Stimulated activated CD4-positive, alpha-beta T cell treated with anti-CD3 and anti-CD28 coated beads, Interleukin-12 subunit alpha, Interleukin-12 subunit beta, amount 100 ng/mL, for 24 hours (primary cell): ENCODE measurements around the gene RASL10A.
"Not testable (repeated sequence)": the region's sequence is repeated elsewhere in the genome, so short reads cannot be mapped to it uniquely, and the experiment has no call there.

ENCODE experiments used
- DNase-seq, 2 experiments: peaks; one replicate each; pipeline ENCODE4 v3.0.0-alpha.2; 2020; ENCODE audit warnings: low read depth in 2 of 2

Gene RASL10A

GRCh38 chr22:29315286-29316140, at the start of gene RASL10A:
Gene RASL10A, minus strand, starts transcription at chr22:29315697. Its CDS starts 451 bp downstream, at chr22:29315246.
- DNase-seq = no peak

- DNase-seq = no peak
Measured at GRCh38 chr22:29359469-29359868, 44.0 kb upstream of the RASL10A start.

- not testable (repeated sequence) for DNase-seq
Measured at GRCh38 chr22:29357193-29357890, 41.8 kb upstream of the RASL10A start.

GRCh38 chr22:29353860-29354259, 38.4 kb upstream of the RASL10A start:
- DNase-seq = no peak

- no peak for DNase-seq
Measured at GRCh38 chr22:29353286-29353685, 37.8 kb upstream of the RASL10A start.

GRCh38 chr22:29352778-29353177, 37.3 kb upstream of the RASL10A start:
- no peak for DNase-seq

- no peak for DNase-seq
Measured at GRCh38 chr22:29351891-29352290, 36.4 kb upstream of the RASL10A start.

GRCh38 chr22:29351042-29351441, 35.5 kb upstream of the RASL10A start:
- DNase-seq = no peak

- DNase-seq = no peak
Measured at GRCh38 chr22:29348956-29349355, 33.5 kb upstream of the RASL10A start.

GRCh38 chr22:29348041-29348440, 32.5 kb upstream of the RASL10A start:
- DNase-seq = no peak

- DNase-seq = no peak
Measured at GRCh38 chr22:29346659-29347058, 31.2 kb upstream of the RASL10A start.

GRCh38 chr22:29345932-29346331, 30.4 kb upstream of the RASL10A start:
- DNase-seq = no peak

GRCh38 chr22:29344889-29345288, 29.4 kb upstream of the RASL10A start:
- DNase-seq = not testable (repeated sequence)

GRCh38 chr22:29344137-29344536, 28.6 kb upstream of the RASL10A start:
- no peak for DNase-seq

- DNase-seq = no peak
Measured at GRCh38 chr22:29343313-29343805, 27.9 kb upstream of the RASL10A start.

- DNase-seq = no peak
Measured at GRCh38 chr22:29342577-29343312, 27.2 kb upstream of the RASL10A start.

GRCh38 chr22:29342177-29342576, 26.7 kb upstream of the RASL10A start:
- no peak for DNase-seq

- DNase-seq = no peak
Measured at GRCh38 chr22:29341849-29342127, 26.3 kb upstream of the RASL10A start.

- DNase-seq = no peak
Measured at GRCh38 chr22:29341056-29341848, 25.8 kb upstream of the RASL10A start.

GRCh38 chr22:29340566-29340965, 25.1 kb upstream of the RASL10A start:
- DNase-seq = no peak

GRCh38 chr22:29339381-29340235, 24.1 kb upstream of the RASL10A start:
- DNase-seq = no peak
